HTERT RPE-1 (cell line): ENCODE measurements around the gene TEX26.

Source experiments
- in situ Hi-C: fragments of 300-500 bp; cut with MboI; formaldehyde crosslinking; loops from 4 replicates; pipeline ENCODE4 v1.14.3; 2020; ENCODE audit warnings: low sequenced_read_pairs

Gene TEX26

DNA sequence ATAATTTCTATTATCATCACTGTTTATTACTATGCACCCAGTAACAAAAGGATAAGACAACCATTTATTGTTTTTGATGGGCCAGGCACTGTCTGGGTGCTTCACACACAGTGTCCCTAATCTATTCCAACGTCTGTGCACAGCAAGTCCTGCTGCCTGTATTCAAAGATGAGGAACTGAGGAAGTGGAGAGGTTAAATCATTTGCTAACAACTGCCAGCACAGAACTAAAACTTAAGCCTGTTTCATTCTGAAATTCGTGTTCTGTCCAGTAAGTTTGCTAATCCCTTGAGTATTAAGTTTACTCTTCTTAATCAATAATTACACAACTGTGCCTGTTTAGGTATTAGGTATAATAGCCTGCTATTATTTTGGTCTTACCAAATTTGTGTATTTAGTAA is 41.9 kb downstream of the TEX26 start:
- in situ Hi-C loops, result no loop called here

DNA sequence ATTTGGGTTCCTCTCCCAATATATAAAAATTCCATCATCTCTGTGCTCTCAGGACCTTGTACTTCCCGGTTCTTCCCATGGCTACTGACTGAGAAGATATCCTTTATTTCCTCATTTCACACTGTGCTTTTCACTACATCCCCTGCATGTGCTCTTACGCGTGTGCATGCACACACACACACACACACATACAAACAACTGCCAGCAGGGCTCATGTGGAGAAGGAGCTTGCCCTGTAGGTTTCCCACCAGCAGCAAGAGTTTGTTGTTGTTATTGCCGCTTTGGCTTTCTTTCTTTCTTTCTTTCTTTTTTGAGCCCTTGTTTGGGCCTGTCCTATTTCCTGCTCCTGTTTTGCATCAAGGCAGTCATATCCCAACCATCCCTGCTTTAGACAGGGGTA is 43.6 kb downstream of the TEX26 start:
- in situ Hi-C loops, result no loop called here

DNA sequence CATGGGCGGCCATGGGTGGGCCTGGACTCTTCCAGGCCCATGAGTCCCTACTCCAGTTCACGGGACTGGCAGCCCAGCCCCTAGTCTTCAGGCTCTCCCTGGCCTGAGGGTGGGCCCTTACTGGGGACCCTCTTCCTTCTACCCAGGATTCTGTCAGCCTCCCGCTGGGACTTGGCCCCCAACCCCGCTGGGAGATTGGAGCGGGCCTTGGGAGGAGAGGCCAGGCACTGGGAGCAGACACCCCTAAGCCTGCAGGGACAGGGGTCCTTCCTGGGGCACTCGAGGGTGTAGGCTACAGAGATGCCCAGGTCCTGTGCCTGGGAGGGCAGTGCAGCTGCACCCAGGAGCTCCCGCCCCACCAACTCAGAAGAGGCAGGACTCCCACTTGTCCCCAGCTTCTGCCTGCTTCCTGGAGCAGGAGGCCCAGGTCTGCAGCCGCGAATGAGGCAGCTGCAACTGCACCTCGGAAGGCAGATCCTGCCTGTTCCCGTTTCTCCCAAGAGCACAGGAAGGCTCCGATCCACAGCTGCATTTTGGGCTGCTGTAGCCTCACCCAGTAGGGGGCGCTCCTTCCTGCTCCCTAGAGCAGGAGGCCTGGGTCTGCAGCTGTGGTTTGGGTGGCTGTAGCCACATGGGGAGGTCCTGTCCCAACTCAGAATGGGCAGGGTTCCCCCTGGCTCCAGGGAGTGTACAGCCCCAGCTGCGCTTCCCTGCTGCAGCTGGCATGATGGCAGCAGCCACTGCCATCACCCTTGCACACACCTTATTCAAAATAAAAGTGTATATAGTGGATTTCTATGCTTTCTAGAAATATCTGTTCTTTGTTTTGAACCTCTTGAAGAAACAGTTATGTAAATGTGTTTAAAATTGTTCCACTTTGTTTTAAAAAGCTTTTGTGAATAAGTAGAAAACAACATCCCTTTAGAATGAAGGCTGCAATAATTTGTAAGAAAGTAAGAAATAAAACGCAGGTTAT is 46.8 kb downstream of the TEX26 start:
- in situ Hi-C loops, result no loop called here

DNA sequence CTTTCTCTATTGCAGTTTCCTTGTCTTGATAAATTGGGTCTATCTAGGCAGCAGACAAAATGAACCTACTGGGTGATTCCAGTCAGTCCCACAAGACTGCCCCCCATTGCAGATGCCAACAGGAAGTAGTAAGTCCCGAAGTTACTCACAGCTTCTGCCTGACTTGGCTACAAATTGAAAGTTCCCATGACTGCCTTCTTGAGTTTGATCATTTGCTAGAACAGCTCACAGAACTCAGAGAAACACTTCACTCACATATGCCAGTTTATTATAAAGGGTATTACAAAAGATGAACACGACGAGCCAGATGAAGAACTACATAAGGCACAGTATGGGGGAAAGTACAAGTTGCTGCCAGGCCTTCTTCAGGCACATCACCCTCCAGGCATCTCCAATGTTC is 50.0 kb downstream of the TEX26 start:
- in situ Hi-C loops, result no loop called here

DNA sequence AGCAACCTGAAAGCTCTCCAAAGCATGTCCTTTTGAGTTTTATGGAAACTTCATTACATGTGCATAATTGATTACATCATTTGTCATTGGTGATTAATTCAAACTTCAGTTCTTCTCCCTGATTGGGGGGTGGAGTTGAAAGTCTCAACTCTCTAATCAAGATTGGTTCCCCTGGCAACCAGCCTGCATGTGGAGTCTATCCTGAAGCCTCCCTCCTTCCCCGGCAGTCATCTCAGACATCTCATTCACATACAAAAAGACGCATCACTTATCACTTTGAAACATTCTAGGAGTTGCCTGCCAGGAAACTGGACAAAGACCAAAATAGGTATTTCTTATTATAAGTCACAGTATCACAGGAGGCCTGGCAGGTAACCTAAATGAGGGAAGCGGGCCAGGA is 50.5 kb downstream of the TEX26 start:
- in situ Hi-C loops, result no loop called here

DNA sequence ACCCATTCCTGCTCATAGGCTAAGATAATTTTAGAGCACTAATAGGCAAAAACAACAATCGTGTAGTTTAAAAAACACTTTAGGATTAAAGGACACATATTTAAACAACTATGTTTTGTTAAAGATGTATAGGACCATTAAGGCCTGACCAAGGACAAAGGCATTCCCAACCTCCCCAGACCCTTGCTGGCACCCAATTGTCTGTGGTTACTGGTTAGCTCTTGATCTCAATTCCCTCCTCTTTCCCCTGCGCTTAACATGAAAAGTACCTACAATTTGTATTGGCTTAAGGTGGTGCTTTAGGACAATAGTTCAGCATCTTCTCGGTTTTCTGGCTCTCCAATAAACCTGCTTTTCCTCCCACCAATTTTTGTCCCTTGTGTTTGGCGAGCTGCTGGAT is 51.0 kb downstream of the TEX26 start:
- in situ Hi-C loops, result no loop called here

DNA sequence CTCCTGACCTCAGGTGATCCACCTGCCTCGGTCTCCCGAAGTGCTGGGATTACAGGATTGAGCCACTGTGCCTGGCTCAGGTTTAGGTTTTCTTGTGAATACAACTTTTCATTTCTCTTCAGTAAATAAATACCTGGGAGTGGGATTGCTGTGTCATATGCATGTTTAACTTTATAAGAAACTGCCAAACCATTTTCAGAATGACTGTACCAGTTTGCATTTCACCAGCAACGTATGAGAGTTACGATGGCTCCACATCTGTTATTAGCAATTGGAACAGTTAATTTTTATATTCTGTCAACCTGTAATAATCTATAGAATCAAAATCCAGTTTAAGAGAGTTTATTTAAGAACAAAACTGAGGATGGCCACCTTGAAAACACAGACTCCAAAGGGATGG is 52.2 kb downstream of the TEX26 start:
- in situ Hi-C loops, result no loop called here

DNA sequence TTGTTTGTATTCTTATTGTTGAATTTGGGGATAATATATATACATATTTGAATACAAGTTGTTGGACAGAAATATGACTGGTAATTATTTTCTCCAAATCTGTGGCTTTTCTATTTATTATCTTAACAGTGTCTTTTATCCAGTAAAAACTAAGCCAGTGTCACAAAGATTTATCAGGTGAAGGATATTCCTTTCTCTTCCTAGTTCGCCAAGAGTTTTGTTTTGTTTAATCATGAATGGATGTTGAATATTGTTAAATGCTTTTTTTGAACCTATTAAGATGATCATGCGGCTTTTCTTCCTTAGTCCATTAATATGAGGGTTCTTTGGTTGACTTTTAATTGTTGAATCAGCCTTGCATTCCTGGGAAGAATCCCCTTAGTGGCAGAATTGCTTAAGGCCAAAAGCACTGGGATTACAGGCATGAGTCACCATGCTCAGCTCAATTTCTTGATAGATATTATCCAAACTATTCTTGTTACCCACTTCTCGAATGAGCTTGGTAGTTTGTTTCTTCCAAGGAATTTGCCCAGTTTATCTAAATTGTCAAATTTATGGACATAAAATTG is 53.3 kb downstream of the TEX26 start:
- in situ Hi-C loops, result no loop called here

DNA sequence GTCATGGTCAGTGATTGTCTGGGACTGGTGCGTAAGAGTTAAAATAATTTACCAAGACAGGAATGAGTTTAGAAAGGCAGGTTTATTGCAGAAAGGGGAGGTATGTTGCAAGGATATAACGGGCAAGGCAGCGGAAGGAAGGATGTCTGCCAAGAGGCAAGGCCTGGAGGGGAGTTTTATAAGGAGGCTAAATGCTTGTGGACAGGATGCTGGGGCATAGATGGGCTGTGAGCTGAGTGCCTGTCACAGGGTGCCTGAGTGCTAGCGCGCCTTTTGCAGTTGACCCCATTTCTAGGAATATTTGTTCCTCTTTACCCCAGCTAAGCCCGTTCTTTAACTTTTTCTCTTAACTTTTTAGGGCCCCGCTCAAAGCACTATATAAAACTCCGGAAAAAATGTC is 58.7 kb downstream of the TEX26 start:
- in situ Hi-C loops, result no loop called here

DNA sequence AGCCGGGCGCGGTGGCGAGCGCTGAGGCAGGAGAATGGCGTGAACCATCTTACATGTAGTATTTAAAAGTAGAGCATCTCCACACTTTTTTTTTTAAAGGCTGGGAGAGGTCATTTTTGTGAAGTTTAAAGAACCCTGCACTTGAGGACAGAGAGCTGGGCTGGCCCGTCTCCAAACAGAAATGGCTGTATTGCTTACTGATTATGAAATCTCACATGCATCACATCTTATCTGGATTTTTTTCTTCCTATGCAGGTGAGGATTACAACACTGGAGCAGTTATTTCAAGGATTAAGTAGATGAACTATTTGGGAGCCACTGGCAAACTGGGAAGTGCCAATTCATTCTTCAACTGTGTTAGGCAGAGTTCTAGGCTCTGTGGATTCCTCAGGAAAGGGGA is 59.5 kb downstream of the TEX26 start:
- in situ Hi-C loops, result no loop called here

DNA sequence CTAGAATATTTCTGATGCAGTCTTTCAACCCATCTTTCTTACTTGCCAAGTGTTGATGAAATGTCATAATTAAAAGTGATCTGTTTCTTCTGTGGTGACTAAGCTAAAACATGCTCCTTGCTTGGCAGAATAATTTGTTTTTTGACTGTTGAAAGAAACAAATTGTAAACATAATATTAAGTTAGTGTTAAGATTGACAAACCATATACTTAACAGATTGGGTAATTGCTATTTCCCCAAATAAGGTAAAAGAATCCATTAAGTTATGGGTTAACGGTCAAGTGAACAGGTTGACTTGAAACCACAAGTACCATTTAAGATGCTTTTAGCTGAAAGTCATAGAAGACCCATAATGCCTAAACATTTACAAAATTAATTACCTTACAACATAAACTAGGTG is 62.9 kb downstream of the TEX26 start:
- in situ Hi-C loops, result no loop called here

DNA sequence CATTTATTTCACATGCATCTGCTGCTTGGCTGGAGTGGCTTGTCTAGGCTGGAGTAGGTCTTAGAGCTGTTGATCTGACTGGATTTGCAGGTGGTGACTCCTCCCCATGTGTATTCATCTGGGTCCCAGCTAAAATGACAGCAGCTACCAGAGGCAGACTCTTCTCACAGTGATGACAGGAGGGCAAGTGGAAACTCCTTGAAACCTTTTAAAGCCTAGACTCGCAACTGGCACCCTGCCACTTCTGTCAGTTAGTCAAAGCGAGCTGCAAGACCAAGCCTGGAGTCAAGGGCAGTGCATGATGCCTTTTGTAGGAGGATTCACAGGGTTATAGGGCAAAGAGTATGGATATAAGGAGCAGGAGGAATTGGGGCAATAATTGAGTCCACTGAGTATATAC is 65.2 kb downstream of the TEX26 start:
- in situ Hi-C loops, result no loop called here

DNA sequence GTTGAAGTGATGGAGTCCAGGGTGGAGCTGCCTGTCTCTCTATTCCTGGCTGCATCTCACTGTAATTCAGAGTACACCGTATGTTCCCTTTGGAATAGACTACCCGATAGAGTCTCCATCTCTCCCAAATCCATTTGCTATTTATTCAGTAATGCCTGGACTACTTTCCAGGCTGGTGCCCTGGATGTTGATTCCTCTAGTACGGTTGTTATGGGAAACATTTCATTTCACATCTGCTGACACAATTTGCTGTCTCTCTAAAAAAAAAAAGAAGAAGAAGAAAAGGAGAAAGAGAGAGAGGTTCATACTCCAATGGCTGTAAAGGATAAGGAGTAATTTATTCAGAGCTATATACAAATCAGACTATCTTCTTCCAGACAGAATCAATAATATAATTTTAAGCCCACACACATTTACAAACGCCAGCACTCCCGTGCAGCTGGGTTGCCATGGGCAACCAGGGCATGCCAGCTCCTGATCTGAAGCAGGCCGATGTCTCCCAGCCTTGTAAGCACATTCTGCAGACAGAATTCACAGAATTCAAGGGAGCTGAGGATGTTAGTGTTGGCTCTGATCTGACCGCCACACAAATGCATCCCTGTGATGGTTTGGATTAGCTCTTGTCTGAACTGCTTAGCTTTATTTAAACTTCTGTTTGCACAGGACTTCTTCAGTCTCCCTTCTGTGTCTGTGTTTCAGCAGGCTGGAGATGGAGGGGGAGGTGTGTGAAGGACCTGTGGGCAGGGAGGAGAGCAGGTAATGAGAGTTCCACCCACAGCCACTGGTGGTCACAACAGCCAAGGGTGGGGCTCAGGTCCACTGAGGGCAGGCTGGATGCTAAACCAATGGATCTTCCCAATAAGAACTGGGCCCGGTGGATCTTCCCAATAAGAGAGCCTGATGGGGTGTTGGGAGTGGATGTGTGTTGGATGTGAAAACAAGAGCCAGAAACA is 66.0 kb downstream of the TEX26 start:
- in situ Hi-C loops, result no loop called here

DNA sequence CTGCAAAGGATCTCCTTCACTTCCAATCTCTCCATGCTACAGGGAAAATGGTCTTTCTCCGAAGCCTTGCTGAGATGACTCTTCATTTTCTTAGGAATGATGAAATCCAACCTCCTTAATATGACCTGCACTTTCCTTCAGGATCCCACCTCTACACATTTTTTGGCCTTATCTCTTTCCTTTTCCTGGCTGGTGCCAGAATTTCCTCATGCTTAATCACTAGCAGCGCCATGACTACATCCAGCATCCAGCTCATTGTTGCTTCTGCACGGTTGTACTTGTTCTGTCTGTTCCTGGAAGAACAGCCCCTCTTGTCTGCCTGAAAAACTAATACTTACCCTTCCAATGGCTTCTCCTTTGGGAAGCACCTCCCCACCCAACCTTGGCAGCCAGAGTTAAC is 68.4 kb downstream of the TEX26 start:
- in situ Hi-C loops, result no loop called here

DNA sequence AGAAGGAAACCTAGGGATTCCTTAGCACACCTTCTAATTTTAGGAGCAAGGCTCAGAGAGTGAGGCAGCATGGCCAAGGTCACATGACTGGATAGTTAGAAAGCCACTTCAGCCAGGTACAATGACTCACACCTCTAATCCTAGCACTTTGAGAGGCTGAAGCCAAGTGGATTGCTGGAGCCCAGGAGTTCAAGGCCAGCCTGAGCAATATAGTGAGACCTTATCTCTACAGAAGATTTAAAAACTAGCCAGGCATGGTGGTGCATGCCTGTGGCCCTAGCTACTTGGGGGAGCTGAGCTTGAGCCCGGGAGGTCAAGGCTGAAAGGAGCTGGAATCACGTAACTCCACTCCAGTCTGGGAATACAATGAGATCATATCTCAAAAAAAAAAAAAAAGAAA is 69.2 kb downstream of the TEX26 start:
- in situ Hi-C loops, result no loop called here

DNA sequence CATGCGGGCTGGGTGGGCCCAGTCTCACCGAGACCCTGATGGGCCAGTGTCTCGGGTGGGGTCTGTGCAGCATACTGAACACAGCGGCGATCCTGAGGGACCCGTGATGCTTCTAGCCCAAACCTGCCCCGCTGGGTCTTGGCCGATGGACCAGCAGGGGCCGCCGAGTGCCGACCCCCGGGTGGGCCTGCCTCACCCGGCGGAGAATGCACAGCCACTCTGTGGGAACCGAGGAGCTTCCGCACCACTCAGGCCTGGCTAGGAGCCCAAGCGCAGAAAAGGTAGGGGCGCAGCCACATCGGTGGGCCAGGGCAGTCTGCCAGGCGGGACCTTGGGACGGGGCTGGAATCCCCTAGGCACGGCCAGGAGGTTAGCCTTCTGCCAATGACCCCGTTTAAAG is 72.6 kb downstream of the TEX26 start:
- in situ Hi-C loops, result no loop called here

DNA sequence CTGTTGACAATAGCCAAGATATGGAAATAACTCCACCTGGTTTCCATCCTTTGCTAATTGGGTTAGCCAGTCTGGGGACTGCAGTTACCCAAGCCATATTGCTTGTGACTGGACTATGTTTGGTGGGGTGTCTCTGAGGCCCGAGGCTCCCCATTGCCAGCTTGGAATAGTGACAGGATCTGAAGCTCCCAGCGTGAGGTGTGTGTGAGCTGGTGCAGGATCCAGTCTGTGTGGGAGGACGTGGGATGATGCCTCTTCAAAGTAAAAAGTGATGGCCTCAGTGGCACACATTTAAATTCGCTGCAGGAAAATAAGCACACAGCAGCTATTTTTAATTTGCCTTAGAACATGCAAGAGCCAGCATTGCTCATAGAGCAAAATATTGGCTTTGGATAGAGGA is 75.0 kb downstream of the TEX26 start:
- in situ Hi-C loops, result no loop called here

DNA sequence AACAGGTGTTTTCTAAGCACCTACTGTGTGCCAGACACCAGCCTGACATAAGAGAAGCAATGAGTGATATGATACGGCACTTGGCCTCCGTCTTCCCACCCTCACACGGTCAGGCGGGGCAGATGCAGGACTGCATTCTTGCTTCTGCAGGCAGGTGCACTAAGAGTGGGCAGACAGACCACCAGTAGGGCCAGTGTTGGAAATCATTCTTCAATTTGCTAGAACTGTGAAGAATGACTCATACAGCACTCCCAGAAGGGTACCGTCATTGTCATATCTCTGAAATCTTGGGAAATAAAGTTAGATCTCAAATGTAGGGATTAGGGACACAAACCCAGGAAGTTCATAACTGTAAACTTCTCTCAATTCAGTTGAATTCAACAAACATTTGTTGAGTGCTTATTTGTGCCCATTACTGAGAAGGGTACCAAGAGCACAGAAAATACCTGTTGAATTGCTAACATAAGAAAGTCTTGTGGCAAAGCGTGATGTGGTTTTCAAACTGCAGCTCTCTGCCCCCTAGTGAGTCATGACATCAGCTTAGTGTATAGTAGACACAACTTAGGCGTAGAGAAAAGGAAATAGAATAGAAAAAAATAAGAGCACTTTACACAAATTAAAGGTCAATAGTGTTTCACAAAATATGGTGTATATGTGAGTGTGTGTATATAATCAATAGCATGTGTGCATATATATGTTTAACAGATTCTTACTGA is 76.1 kb downstream of the TEX26 start:
- in situ Hi-C loops, result no loop called here

DNA sequence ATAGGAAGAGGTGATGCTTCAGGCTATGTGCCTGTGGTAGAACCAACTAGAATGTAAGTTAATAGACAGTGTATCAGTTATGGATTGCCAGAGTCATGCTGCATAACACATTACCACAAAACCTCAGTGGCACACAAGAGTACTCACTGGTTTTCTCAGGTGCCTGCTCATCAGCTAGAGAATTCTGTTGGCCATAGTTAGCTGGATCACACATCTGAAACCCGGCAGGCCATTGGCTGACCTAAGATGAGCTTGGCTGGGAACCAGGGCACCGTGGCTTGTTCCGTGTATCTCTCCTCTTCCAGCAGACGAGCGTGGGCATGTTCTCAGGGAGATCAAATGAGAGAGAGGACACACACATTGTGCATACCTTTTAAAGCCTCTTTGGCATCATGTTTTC is 76.7 kb downstream of the TEX26 start:
- in situ Hi-C loops, result no loop called here

DNA sequence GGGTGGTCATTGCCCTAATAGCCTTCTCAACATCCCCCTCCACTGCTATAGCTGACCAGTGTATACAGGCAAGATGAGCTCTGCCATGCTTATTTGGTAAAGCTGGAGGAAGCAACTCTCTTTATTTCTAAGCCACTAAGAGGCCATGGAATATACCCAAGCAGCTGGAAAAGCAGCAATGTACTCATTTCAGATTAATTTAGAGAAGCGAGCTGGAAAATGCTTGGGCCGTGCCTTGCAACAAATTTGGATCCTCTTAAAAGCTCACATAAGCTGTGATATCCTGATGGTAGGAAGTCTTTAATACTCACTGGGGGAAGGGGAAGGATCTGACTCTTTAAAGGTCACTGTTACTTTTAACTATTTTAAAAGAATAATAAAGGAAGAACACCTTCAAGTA is 77.8 kb downstream of the TEX26 start:
- in situ Hi-C loops, result no loop called here
